ENCODE results near the gene KRTAP4-6.
"Not testable (repeated sequence)": the region's sequence is repeated elsewhere in the genome, so short reads cannot be mapped to it uniquely, and the experiment has no call there.

Gene KRTAP4-6

GRCh38 chr17:41153856-41154255, 13.5 kb upstream of the KRTAP4-6 start:
- DNase-seq (ENCODE audit: low read depth): no peak
- H3K4me3 ChIP-seq (ENCODE audit: low read length): no peak overlapping the region
- TF ChIP-seq CTCF (conservative IDR thresholded peaks at IDR 0.05; ENCODE audit: low read length): no peak

- no peak for DNase-seq (ENCODE audit: low read depth)
- TF ChIP-seq CTCF (conservative IDR thresholded peaks at IDR 0.05; ENCODE audit: low read length): no peak
- no peak overlapping the region for H3K4me3 ChIP-seq (ENCODE audit: low read length)
Observed at GRCh38 chr17:41151525-41151924, 11.2 kb upstream of the KRTAP4-6 start.

GRCh38 chr17:41150026-41150425, 9.7 kb upstream of the KRTAP4-6 start:
- no peak overlapping the region for H3K4me3 ChIP-seq (ENCODE audit: low read length)
- no peak for TF ChIP-seq CTCF (conservative IDR thresholded peaks at IDR 0.05; ENCODE audit: low read length)
- DNase-seq (ENCODE audit: low read depth): no peak

GRCh38 chr17:41149652-41149985, 9.3 kb upstream of the KRTAP4-6 start, which contains the start of gene KRTAP4-5:
Gene KRTAP4-5, minus strand, starts transcription at chr17:41149825. Its CDS starts 58 bp downstream, at chr17:41149767.
- no peak for TF ChIP-seq CTCF (conservative IDR thresholded peaks at IDR 0.05; ENCODE audit: low read length)
- no peak for DNase-seq (ENCODE audit: low read depth)

GRCh38 chr17:41148971-41149651, 8.8 kb upstream of the KRTAP4-6 start:
- H3K4me3 ChIP-seq (ENCODE audit: low read length); DNase-seq (ENCODE audit: low read depth): not testable (repeated sequence)

More at GRCh38 chr17:41149652-41149985, 9.3 kb upstream of the KRTAP4-6 start, which contains the start of gene KRTAP4-5:
- no peak within 1 kb of the TSS for H3K4me3 ChIP-seq (ENCODE audit: low read length)

- DNase-seq (ENCODE audit: low read depth): no peak
- no peak overlapping the region for H3K4me3 ChIP-seq (ENCODE audit: low read length)
Observed at GRCh38 chr17:41147531-41148204, 7.3 kb upstream of the KRTAP4-6 start.

GRCh38 chr17:41145261-41145660, 4.9 kb upstream of the KRTAP4-6 start:
- no peak overlapping the region for H3K4me3 ChIP-seq (ENCODE audit: low read length)
- no peak for TF ChIP-seq CTCF (conservative IDR thresholded peaks at IDR 0.05; ENCODE audit: low read length)
- DNase-seq (ENCODE audit: low read depth): no peak

More at GRCh38 chr17:41147531-41148204, 7.3 kb upstream of the KRTAP4-6 start:
- no peak for TF ChIP-seq CTCF (conservative IDR thresholded peaks at IDR 0.05; ENCODE audit: low read length)
